ENCODE measurements around the gene NDUFAF2. TPM values are rescaled to one million over a fixed set of nuclear protein-coding genes. Genes with fewer than 3 reads are reported as not detected.

Gene NDUFAF2
- total and polyA plus RNA-seq, 2 of the 8 experiments (the other 6 are each of a cell fraction or from before 2014, with no cell fraction given), result 10.7 to 46.5 TPM

DNA sequence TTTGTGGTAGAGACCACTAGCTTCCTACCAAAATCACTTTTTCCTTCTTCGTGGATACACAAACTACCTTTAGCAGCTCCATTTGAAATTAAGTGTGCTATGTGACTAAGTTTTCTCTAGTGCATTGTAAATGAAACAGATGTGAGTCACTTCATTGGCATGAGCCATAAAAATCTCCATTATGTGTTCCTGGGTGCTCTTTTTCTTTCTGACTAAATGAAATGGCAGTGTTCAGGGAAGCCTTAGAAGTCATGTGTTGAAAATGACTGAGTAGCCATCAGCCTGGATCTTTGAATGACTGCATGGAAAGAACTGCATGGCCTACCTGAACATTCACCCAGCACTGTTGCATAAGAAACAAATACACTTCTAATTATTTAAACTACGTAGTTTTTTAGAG lies 107.9 kb downstream of the NDUFAF2 start:
- H2BK15ac ChIP-seq (ENCODE audit: low read length), result no peak overlapping the region
- no peak overlapping the region for H3K4me3 ChIP-seq (ENCODE audit: extremely low read depth in 1 of 4, insufficient read depth in 2 of 4, low read depth in 3 of 4, low read length in 4 of 4)
- ChIA-PET POLR2A (ENCODE audit: partially characterized antibody) (no interaction called here), CTCF (ENCODE audit: partially characterized antibody) (interaction anchor here (0.7 to 4.0 kb wide), 7 partner anchors 9 to 467 kb away, joined by 3 to 16 read pairs (median 3); no protein-coding TSS in a partner anchor)
- no peaks in the 10 kb centered on the region for H3K79me1 ChIP-seq (ENCODE audit: low read depth, low read length)
- H3K27me3 ChIP-seq (replicated peaks in 1 of 4; ENCODE audit: control insufficient read depth in 3 of 4, extremely low read depth in 1 of 4, insufficient read depth in 3 of 4, low read length in 3 of 4), result peaks cover 0 to 1% (median 0%) of the 10 kb centered on the region in 4 experiments; a peak in 1 of 7 replicates
- H3K9ac ChIP-seq (replicated peaks in 1 of 4; ENCODE audit: extremely low read depth in 1 of 4, low read depth in 3 of 4, low read length in 3 of 4), result no peak overlapping the region
- no peak overlapping the region for H2BK20ac ChIP-seq (ENCODE audit: low read length)
- no peak for FAIRE-seq
- DNase-seq (ENCODE audit: low read depth in 1 of 2, low spot score in 2 of 2), result no peak
- no peak overlapping the region for H4K5ac ChIP-seq (ENCODE audit: insufficient read length, low read depth, low read length)
- H3K23me2 ChIP-seq (ENCODE audit: low read depth, low read length), result no peaks in the 10 kb centered on the region
- no peak overlapping the region for H2BK12ac ChIP-seq (ENCODE audit: low read depth, low read length)
- no peak overlapping the region for H3K27ac ChIP-seq (ENCODE audit: low read depth, low read length)
- H2AFZ ChIP-seq (ENCODE audit: low read length), result no peak overlapping the region
- no peak overlapping the region for H3K18ac ChIP-seq (ENCODE audit: extremely low read depth, low read length)
- H2BK5ac ChIP-seq (ENCODE audit: low read depth, low read length), result no peak overlapping the region
- no peaks in the 10 kb centered on the region for H3K9me3 ChIP-seq (ENCODE audit: insufficient read depth in 2 of 2, low read depth in 1 of 2, low read length in 1 of 2)
- no peak overlapping the region for H3K56ac ChIP-seq (replicated peaks; ENCODE audit: insufficient read length, low read depth, low read length)
- H2BK120ac ChIP-seq (replicated peaks; ENCODE audit: low read depth, low read length), result no peak overlapping the region
- no peak overlapping the region for H3K4me2 ChIP-seq (ENCODE audit: insufficient read depth in 1 of 2, low read depth in 2 of 2, low read length in 2 of 2)
- no peak overlapping the region for H3K23ac ChIP-seq (ENCODE audit: insufficient read length)
- no peak overlapping the region for H3K4ac ChIP-seq (replicated peaks; ENCODE audit: insufficient read length, low read depth, low read length)
- H3K79me2 ChIP-seq (ENCODE audit: control insufficient read depth in 1 of 2, insufficient read depth in 2 of 2, low read length in 2 of 2), result no peaks in the 10 kb centered on the region; a peak in 1 of 4 replicates
- H2AK5ac ChIP-seq (ENCODE audit: low read depth, low read length), result no peak overlapping the region
- no peak overlapping the region for H4K91ac ChIP-seq (replicated peaks; ENCODE audit: insufficient read length, low read length)
- 89% methylated on average over 2 of the region's 2 CpGs; no CpG with 5 or more reads in 1 of the 2 experiments for WGBS, 2 experiments (ENCODE audit: extremely low coverage in 1 of 2, insufficient coverage in 1 of 2, insufficient read length in 1 of 2, insufficient replicate concordance in 2 of 2, low coverage in 1 of 2, low lambda C conversion rate in 2 of 2, missing lambda C conversion rate in 1 of 2)
- no peaks in the 10 kb centered on the region for H3K36me3 ChIP-seq (ENCODE audit: control insufficient read depth in 2 of 4, insufficient read depth in 4 of 4, low read length in 3 of 4)
- H4K8ac ChIP-seq (ENCODE audit: extremely low read depth, insufficient read depth, low read length), result no peak overlapping the region
- peaks cover 0 to 7% (median 1%) of the 10 kb centered on the region in 4 experiments; a peak in 2 of 7 replicates for H3K4me1 ChIP-seq (replicated peaks in 1 of 4; ENCODE audit: control insufficient read depth in 3 of 4, insufficient read depth in 4 of 4, low read length in 3 of 4)
- no peak for TF ChIP-seq BACH1 (IDR thresholded peaks at IDR 0.05; ENCODE audit: low read length)
- TF ChIP-seq TAF7 (optimal IDR thresholded peaks at IDR 0.05; ENCODE audit: borderline replicate concordance, low read depth, low read length), result no peak
- TF ChIP-seq KDM5A (IDR thresholded peaks at IDR 0.05; ENCODE audit: low read length), result no peak
- no peak for TF ChIP-seq CTCF (IDR thresholded peaks at IDR 0.05; ENCODE audit: control extremely low read depth in 1 of 3, insufficient read depth in 1 of 3, low read depth in 1 of 3, low read length in 3 of 3)
- peaks cover 0 to 1% of the 10 kb centered on the region in 2 experiments for H4K20me1 ChIP-seq (replicated peaks in 1 of 2; ENCODE audit: control insufficient read depth in 1 of 2, insufficient read depth in 2 of 2, low read length in 2 of 2)
- no peak overlapping the region for H3K14ac ChIP-seq (ENCODE audit: insufficient read length)
